K562 (cell line): Measurements from ENCODE around the gene LPCAT1. TPM values are rescaled to one million over a fixed set of nuclear protein-coding genes. Genes with fewer than 3 reads are reported as not detected.

Experiments used
- ATAC-seq: fragments of 200-7000 bp; cut with Tn5 transposase; 3 replicates; pipeline ENCODE4 v1.9.1; 2020; ENCODE audit warnings: moderate library complexity
- BruUV-seq: library from RNA; stranded (reverse); fragments of 400-500 nt; replicated peaks from 2 replicates; lab custom pipeline; 2021; lab: Mats Ljungman, UMichigan
- CTCF ChIA-PET: fragments of 300-600 bp; formaldehyde crosslinking; extraction: SDS; loops from one replicate; lab custom pipeline; 2021; ENCODE audit warnings: low intra/inter-chr PET ratio; lab: Yijun Ruan, JAX
- POLR2A ChIA-PET: fragments of 300-600, 350-650 bp; sonication (Branson Sonifier 250); formaldehyde crosslinking; extraction: SDS; loops from one replicate; lab custom pipeline; 2021; ENCODE audit warnings: antibody characterized with exemption, inconsistent platforms; lab: Yijun Ruan, JAX
- DNase-seq, 4 experiments: peaks; one replicate each; pipeline versions ENCODE4 v3.0.0 to v3.0.0-alpha.2; 2011 to 2018; ENCODE audit warnings: low spot score in 3 of 4, mixed read lengths in 3 of 4; ENCODE audit errors: extremely low read depth in 1 of 4
- FAIRE-seq: peaks from 2 replicates; lab custom pipeline; 2011; peaks lifted over from hg19 to GRCh38; lab: Jason Lieb, UNC
- H2AFZ ChIP-seq: 2 replicates; pipeline ENCODE4 v1.6.0; 2011; ENCODE audit warnings: low read depth, low read length, control low read depth, inconsistent platforms
- H3K27ac ChIP-seq: fragments of 200-600 bp; 3 replicates; pipeline ENCODE4 v1.8.0; 2011; ENCODE audit warnings: low read depth, mild to moderate bottlenecking, control low read depth, inconsistent platforms, low read length, moderate library complexity, mixed read lengths; ENCODE audit errors: extremely low read depth
- H3K27me3 ChIP-seq, 2 experiments: fragments of 300-600 bp in 1 of 2; 2 replicates in 1 of 2; 3 replicates in 1 of 2; pipeline versions ENCODE4 v1.6.0 to v1.8.0; 2011; ENCODE audit warnings: inconsistent platforms in 2 of 2, low read length in 2 of 2, mild to moderate bottlenecking in 1 of 2, mixed read lengths in 1 of 2, moderate library complexity in 1 of 2; ENCODE audit not compliant: control insufficient read depth in 2 of 2, insufficient read depth in 2 of 2
- H3K36me3 ChIP-seq: fragments of 300-600 bp; 3 replicates; pipeline ENCODE4 v1.8.0; 2011; ENCODE audit warnings: mild to moderate bottlenecking, low read length, inconsistent platforms; ENCODE audit not compliant: control insufficient read depth, insufficient read depth
- H3K4me1 ChIP-seq, 2 experiments: fragments of 200-600 bp in 1 of 2; replicated peaks in 1 of 2; 2 replicates in 1 of 2; 3 replicates in 1 of 2; pipeline versions ENCODE4 v1.5.1 to v1.8.0; 2011; ENCODE audit warnings: inconsistent platforms in 2 of 2, low read length in 2 of 2, mild to moderate bottlenecking in 1 of 2, mixed read lengths in 1 of 2, moderate library complexity in 1 of 2; ENCODE audit not compliant: control insufficient read depth in 2 of 2, insufficient read depth in 2 of 2
- H3K4me2 ChIP-seq: 2 replicates; pipeline ENCODE4 v1.6.1; 2011; ENCODE audit warnings: low read length, control low read depth, inconsistent platforms, mixed read lengths; ENCODE audit not compliant: insufficient read depth
- H3K4me3 ChIP-seq: fragments of 200-600 bp; sonication (generic), shearing (Covaris generic); 2 replicates; pipeline ENCODE4 v1.5.1; 2016; ENCODE audit warnings: control low read depth, inconsistent platforms
- H3K79me2 ChIP-seq: fragments of 200-600 bp; 3 replicates; pipeline ENCODE4 v1.8.0; 2011; ENCODE audit warnings: low read length, inconsistent platforms; ENCODE audit not compliant: control insufficient read depth, insufficient read depth
- H3K9ac ChIP-seq, 2 experiments: 2 replicates each; pipeline versions ENCODE4 v1.6.0 to v1.6.1; 2011; ENCODE audit warnings: low read depth in 2 of 2, low read length in 2 of 2, control low read depth in 1 of 2, inconsistent platforms in 1 of 2, mild to moderate bottlenecking in 1 of 2, mixed read lengths in 1 of 2; ENCODE audit not compliant: insufficient read depth in 1 of 2
- H3K9me1 ChIP-seq: one replicate; pipeline ENCODE4 v1.6.0; 2011; ENCODE audit warnings: inconsistent platforms, mild to moderate bottlenecking, low read length, moderate library complexity; ENCODE audit not compliant: control insufficient read depth, insufficient read depth
- H3K9me3 ChIP-seq: replicated peaks from 2 replicates; pipeline ENCODE4 v1.5.1; 2011; ENCODE audit warnings: low read depth, low read length, inconsistent platforms; ENCODE audit not compliant: control insufficient read depth, insufficient read depth
- H4K20me1 ChIP-seq: replicated peaks from 2 replicates; pipeline ENCODE4 v1.6.1; 2011; ENCODE audit warnings: low read length, inconsistent platforms, mixed read lengths; ENCODE audit not compliant: control insufficient read depth, insufficient read depth
- MCM3 ChIP-seq: fragments of 450-650 bp; IDR thresholded peaks from 2 replicates; pipeline ENCODE4 v1.6.1; 2016
- NELFE ChIP-seq: IDR thresholded peaks from 2 replicates; pipeline ENCODE4 v1.6.1; 2011; ENCODE audit warnings: mild to moderate bottlenecking; ENCODE audit not compliant: insufficient read depth, insufficient read length
- PTBP1 ChIP-seq: fragments of 200-400 bp; formaldehyde crosslinking; IDR thresholded peaks from 2 replicates; pipeline ENCODE4 v1.6.1; 2017; ENCODE audit warnings: low read depth, low read length
- TAF15 ChIP-seq: fragments of 200-400 bp; formaldehyde crosslinking; IDR thresholded peaks from 2 replicates; pipeline ENCODE4 v1.6.1; 2017; ENCODE audit warnings: mild to moderate bottlenecking, low read depth, low read length, moderate library complexity
- U2AF2 ChIP-seq: fragments of 200-400 bp; formaldehyde crosslinking; optimal IDR thresholded peaks from 2 replicates; pipeline ENCODE3; 2017; ENCODE audit warnings: low read depth, mild to moderate bottlenecking, low read length
- VEZF1 ChIP-seq: fragments of 200-800 bp; sonication (Bioruptor generic); IDR thresholded peaks from 2 replicates; pipeline ENCODE4 v1.6.1; 2017; ENCODE audit warnings: missing genetic modification characterization, missing compliant biosample characterization
- ZNF668 ChIP-seq: fragments of 250-450 bp; sonication (Bioruptor Pico); IDR thresholded peaks from 2 replicates; pipeline ENCODE4 v1.8.0; 2022; ENCODE audit warnings: mild to moderate bottlenecking, inconsistent platforms
- ZNF785 ChIP-seq: fragments of 250-450 bp; sonication (Bioruptor Pico); IDR thresholded peaks from 2 replicates; pipeline ENCODE4 v1.4.0; 2020; ENCODE audit warnings: mild to moderate bottlenecking
- ZNF79 ChIP-seq: fragments of 250-450 bp; sonication (Bioruptor Pico); IDR thresholded peaks from 2 replicates; pipeline ENCODE4 v1.4.0; 2020; ENCODE audit warnings: low read depth, mild to moderate bottlenecking, moderate library complexity
- WGBS: fragments of 100-300 bp; shearing (Covaris generic); methylation state at CpG from one replicate; pipeline ENCODE4 v1.1.6; 2016; ENCODE audit warnings: low coverage, mixed read lengths; ENCODE audit not compliant: insufficient coverage; ENCODE audit errors: missing lambda C conversion rate; 5-methylcytosine and 5-hydroxymethylcytosine counted together
- in situ Hi-C: fragments of 300-500 bp; cut with MboI; formaldehyde crosslinking; loops from 4 replicates; pipeline ENCODE4 v1.15.0; 2018; ENCODE audit warnings: inconsistent platforms, mixed read lengths
- intact Hi-C: fragments of 100-400 bp; cut with micrococcal nuclease; formaldehyde crosslinking; loops from 2 replicates; pipeline ENCODE4 v1.14.2; 2022
- polyA plus RNA-seq, 8 experiments: library from polyadenylated mRNA; depleted of rRNA in 4 of 8; stranded (reverse) in 5 of 8; unstranded in 3 of 8; fragments of >200 nt; fragmentation: Nextera tagmentation in 2 of 8; fragmentation: Illumina TruSeq in 1 of 8; extraction: Ambion mirVana in 2 of 8; extraction: Trizol in 1 of 8; gene quantifications; 2 replicates each; pipeline versions ENCODE4 v1.2.1 to v1.2.3, GENCODE V29; 2011 to 2014; ENCODE audit warnings: inconsistent platforms in 1 of 8, missing spikeins in 1 of 8
- total RNA-seq, 7 experiments: library from RNA; depleted of rRNA in 6 of 7; stranded (reverse); fragments of >200 nt in 6 of 7; fragmentation: Illumina TruSeq in 2 of 7; extraction: Trizol in 2 of 7; gene quantifications; 2 replicates each; pipeline versions ENCODE4 v1.2.1 to v1.2.3, GENCODE V29; 2011 to 2021; ENCODE audit warnings: low replicate concordance in 1 of 7
- TF ChIP-seq, protein P1 (sequence below): fragments of 250-450 bp; sonication (Bioruptor Pico); IDR thresholded peaks from 2 replicates; pipeline ENCODE4 v1.5.1; 2021; ENCODE audit warnings: mild to moderate bottlenecking
- TF ChIP-seq, protein P2 (sequence below): fragments of 450-650 bp; IDR thresholded peaks from 2 replicates; pipeline ENCODE4 v1.6.1; 2016; ENCODE audit warnings: low read depth, mild to moderate bottlenecking, moderate library complexity

Gene LPCAT1
- total and polyA plus RNA-seq, 9 of the 15 experiments (the other 6 are each of a cell fraction or from before 2014, with no cell fraction given) = 0.14 to 18.4 (median 13.9) TPM

GRCh38 chr5:1483064-1483463 is 40.7 kb downstream of the LPCAT1 start:
- in situ Hi-C loops = no loop called here
- H4K20me1 ChIP-seq = peaks cover 22% of the 10 kb centered on the region
- no peak overlapping the region for H3K4me3 ChIP-seq
- 0 out of 4 replicates have a peak overlapping the region, but pooled peaks of 1 of the 2 experiments have one; percentile 10 for H3K9ac ChIP-seq
- H3K4me2 ChIP-seq = no peak overlapping the region
- no TSS peak for BruUV-seq
- H3K79me2 ChIP-seq = no peaks in the 10 kb centered on the region
- H3K9me1 ChIP-seq = peaks cover 2% of the 10 kb centered on the region
- intact Hi-C loops = no loop called here
- no peak overlapping the region for H2AFZ ChIP-seq
- POLR2A ChIA-PET = no interaction called here
- no peaks in the 10 kb centered on the region for H3K9me3 ChIP-seq
- 80% methylated on average over 13 of the region's 13 CpGs for WGBS
- H3K27me3 ChIP-seq = no peaks in the 10 kb centered on the region
- DNase-seq (no peak), FAIRE-seq (no peak), ATAC-seq (no peak)
- TF ChIP-seq, protein P1, sequence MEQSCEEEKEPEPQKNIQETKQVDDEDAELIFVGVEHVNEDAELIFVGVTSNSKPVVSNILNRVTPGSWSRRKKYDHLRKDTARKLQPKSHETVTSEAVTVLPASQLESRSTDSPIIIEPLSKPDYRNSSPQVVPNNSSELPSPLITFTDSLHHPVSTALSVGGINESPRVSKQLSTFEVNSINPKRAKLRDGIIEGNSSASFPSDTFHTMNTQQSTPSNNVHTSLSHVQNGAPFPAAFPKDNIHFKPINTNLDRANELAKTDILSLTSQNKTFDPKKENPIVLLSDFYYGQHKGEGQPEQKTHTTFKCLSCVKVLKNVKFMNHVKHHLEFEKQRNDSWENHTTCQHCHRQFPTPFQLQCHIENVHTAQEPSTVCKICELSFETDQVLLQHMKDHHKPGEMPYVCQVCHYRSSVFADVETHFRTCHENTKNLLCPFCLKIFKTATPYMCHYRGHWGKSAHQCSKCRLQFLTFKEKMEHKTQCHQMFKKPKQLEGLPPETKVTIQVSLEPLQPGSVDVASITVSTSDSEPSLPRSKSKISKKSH (CRISPR knock-in tag) = no peak
- TF ChIP-seq ZNF668 (no peak), ZNF79 (CRISPR knock-in tag) (no peak), VEZF1 (CRISPR knock-in tag) (no peak), TAF15 (no peak), U2AF2 (no peak), ZNF785 (no peak), MCM3 (no peak), PTBP1 (no peak), NELFE (no peak)
- TF ChIP-seq, protein P2, sequence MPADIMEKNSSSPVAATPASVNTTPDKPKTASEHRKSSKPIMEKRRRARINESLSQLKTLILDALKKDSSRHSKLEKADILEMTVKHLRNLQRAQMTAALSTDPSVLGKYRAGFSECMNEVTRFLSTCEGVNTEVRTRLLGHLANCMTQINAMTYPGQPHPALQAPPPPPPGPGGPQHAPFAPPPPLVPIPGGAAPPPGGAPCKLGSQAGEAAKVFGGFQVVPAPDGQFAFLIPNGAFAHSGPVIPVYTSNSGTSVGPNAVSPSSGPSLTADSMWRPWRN = no peak
- TF ChIP-seq, all 486 proteins: peak for 0
- H3K27ac ChIP-seq = no peak overlapping the region
- H3K4me1 ChIP-seq = peaks cover 0 to 15% of the 10 kb centered on the region in 2 experiments; a peak in 1 of 5 replicates
- CTCF ChIA-PET = no interaction called here
- H3K36me3 ChIP-seq = peaks cover 15% of the 10 kb centered on the region; the same call in 2 of the 3 replicates
